NCI-H82 treated with DMSO at 0.1 percent for 48 hours (cell line): ENCODE results near the gene EEA1.

Experiments
- DNase-seq: peaks from one replicate; lab custom pipeline; 2025; ENCODE audit not compliant: unreplicated experiment; lab: John Stamatoyannopoulos, UW

Gene EEA1

GRCh38 chr12:92938638-92939037, 9.5 kb upstream of the EEA1 start:
- no peak for DNase-seq

GRCh38 chr12:92938018-92938417, 8.9 kb upstream of the EEA1 start:
- DNase-seq, result no peak

- no peak for DNase-seq
These were observed 4.5 kb upstream of the EEA1 start for GRCh38 chr12:92933606-92934005.

DNA sequence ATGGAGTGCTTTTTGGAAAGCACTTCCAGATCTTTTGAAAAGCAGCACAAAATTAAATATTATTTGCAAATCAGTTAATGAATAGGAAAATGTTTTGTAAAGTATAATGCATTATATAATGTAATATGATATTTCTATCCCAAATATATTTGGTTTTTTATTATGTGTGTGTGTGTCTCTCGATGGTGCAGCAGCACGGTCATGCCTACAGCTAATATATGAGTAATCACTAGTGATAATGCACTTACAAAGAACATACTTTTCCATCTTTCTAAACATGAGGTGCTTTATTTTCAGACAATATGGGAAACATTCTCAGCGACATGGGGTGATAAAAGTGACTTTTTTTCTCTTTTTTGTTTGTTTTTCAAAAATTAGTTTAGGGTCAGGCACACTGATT, 1.3 kb upstream of the EEA1 start:
- DNase-seq, result no peak

DNA sequence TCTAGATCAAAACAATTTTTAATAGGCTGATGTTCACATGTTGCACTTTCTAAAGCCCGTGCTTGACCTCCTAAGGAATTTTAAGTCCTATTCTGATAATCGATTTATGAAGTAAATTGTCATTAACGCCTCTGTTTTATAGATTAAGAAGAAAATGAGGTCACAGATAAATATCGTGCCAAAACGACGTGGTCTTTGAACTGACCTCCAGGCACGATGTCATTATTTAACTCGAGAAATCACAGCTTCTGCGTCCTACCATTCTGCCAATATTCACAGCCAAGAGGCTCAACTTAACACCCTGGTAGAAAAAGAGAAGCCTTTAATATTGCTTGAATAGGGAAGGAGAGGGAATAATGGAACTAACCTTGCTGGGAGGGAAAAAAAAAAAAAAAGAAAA, 888 bp upstream of the EEA1 start:
- DNase-seq, result no peak

GRCh38 chr12:92928421-92928961, 604 bp downstream of the EEA1 start:
- no peak for DNase-seq

DNA sequence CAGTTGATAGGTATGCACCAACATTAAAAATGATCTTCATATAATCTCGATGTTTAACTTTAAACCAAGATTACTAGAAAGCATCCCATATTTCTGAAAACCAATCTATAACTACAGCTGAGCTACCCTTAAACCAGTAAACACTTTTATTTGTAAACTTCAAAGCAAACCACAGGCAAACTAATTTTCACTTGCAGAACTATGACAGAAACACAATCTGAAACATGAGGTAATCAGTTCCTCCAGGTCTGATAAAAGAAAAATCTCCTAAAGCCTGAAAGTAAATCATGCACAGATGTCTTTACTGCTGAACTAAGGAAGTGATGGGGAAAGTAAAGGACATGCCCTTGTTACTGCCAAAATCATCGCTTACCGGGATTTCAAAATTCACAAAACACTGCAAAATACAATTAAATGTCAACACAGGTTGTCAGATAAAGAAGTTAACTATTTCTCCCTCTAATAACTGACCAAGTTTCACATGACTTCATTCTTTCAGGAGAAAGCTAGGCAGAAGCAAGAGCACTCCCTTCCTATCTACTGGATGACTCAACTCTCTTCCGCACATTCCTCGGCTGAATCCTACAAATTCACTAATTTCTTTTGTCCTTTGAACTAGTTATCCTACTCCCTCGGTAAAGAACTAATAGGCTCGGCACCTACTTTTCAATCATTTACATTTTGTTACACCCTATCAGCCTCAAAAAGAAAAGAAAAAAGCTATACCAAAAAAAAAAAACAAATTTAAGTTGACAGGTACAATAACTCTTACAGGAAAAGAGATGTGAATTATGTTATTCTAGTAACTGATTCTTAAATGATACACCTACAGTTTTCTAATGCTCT, 1.4 kb downstream of the EEA1 start:
- DNase-seq, result no peak

DNA sequence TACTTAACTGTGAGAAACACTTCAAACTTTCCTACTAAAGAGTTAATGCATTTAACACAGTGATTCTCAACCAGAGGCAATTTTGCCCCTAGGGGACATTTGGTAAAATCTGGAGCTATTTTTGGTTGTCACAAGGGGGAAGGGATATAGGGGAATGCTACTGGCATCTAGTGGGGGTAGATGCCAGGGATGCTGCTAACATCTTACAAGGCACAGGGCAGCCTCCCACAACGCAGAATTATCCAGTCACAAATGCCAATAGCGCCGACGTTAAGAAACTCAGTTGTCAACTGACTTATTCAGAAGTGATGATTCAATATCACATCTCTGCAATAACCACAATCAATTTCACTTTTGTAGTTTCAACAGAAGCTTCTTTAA, 2.0 kb downstream of the EEA1 start:
- DNase-seq, result no peak

DNA sequence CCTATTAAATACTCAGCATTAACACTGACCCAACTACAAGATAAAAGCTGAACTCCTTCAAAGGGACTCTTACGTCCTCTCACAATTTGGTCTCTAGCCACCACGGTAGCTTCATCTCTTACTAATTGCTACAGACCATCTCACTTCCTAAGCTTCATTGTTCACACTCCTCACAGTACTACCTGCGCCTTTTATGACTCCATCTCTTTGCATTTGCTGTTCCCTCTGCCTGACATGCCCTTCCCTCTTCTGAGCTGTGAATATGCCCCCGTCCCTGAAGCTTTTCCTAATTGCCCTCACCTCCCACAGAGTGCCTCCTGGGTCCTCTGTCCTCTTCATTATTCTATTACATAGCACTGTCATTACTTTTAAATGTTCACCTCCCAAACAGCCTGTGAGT, 2.5 kb downstream of the EEA1 start:
- DNase-seq, result no peak

DNA sequence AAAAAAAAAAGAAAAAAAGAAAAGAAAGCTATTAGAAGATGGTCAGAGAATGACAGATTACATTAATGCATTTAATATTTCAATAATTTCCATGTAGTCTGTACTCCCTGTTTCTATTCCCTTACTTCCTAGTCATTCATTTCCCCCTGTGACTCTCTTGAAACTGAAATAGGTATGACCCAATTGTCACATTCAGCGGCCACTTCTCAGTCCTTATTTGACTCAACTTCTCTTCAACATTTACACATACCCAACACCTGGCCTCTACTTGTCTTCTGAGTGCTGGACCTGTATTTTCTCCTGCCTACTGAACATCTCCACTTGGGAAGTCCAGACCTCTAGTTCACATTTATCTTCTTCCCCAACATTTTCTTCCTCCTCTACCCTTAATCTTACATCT, 7.2 kb downstream of the EEA1 start:
- DNase-seq, result no peak

GRCh38 chr12:92915365-92915764, 13.7 kb downstream of the EEA1 start:
- DNase-seq, result no peak

GRCh38 chr12:92914170-92914569, 14.9 kb downstream of the EEA1 start:
- no peak for DNase-seq

DNA sequence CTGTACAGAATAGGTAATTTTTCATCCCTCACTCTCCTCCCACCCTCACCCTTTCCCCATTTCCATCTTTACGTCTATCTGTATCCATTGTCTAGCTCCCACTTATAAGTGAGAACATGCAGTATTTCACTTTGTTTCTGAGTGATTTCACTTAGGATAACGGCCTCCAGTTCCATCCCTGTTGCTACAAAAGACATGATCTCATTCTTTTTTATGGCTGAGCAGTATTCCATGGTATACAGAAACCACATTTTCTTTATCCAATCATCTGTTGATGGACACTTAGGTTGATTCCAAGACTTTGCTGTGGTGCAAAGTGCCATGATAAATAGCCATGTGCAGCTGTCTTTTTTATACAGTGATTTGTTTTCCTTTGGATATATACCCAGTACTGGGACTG, 16.4 kb downstream of the EEA1 start:
- DNase-seq, result no peak

DNA sequence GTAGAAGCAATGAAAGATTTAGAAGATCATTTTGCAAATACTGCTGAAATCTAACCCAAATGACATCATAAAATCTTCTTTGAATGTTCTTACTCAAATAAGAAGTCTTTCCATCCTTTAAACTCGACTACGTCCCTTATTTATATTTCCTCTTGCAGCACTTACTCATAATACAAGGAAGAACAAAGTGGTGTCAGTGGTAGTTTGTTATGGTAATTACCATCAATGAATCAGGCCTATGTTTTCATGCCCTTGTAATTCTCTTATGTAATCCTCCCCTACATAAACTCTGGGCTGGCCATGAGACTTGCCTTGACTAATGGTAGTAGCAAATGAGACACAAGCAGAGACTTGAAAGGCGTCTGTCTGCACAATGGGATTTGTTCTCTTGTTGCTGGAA, 17.0 kb downstream of the EEA1 start:
- DNase-seq, result no peak

- no peak for DNase-seq
These were observed 17.8 kb downstream of the EEA1 start for GRCh38 chr12:92911339-92911738.

GRCh38 chr12:92908108-92908507, 21.0 kb downstream of the EEA1 start:
- DNase-seq, result no peak

GRCh38 chr12:92905811-92906554, 23.1 kb downstream of the EEA1 start:
- DNase-seq, result no peak

DNA sequence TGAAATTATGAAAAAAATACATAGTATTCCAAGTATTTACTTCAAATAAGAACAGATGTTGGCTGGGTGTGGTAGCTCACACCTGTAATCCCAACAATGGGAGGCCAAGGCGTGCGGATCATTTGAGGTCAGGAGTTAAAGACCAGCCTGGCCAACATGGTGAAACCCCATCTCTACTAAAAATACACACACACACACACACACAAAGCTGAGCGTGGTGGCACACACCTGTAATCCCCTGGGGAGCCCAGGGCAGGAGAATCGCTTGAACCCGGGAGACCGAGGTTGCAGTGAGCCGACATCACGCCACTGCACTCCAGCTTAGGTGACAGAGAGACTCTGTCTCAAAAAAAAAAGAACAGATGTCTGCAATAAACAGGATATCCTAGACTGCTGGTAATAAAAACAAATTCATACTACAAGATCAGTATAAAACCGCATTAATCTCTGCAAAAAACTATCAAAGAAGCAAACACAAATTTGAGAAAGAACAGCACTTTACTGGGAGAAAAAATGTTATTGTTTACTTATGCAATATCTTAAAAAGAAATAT, 23.8 kb downstream of the EEA1 start:
- no peak for DNase-seq

DNA sequence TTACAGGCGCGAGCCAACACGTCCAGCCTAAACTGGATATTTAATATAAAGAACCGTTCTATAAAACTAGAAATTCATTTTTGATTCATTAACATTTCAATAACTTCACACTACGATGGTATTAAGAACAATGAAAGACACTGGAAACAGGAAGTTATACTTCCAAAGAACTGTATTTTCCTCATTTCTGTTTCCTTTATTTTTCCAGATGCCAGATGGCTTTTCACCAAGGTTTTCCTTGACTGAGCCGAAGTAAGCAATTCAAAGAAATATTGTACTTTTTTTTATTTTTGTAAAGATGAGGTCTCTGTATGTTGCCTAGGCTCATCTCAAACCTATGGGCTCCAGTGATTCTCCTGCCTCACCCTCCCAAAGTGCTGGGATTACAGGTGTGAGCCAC, 28.2 kb downstream of the EEA1 start:
- no peak for DNase-seq

DNA sequence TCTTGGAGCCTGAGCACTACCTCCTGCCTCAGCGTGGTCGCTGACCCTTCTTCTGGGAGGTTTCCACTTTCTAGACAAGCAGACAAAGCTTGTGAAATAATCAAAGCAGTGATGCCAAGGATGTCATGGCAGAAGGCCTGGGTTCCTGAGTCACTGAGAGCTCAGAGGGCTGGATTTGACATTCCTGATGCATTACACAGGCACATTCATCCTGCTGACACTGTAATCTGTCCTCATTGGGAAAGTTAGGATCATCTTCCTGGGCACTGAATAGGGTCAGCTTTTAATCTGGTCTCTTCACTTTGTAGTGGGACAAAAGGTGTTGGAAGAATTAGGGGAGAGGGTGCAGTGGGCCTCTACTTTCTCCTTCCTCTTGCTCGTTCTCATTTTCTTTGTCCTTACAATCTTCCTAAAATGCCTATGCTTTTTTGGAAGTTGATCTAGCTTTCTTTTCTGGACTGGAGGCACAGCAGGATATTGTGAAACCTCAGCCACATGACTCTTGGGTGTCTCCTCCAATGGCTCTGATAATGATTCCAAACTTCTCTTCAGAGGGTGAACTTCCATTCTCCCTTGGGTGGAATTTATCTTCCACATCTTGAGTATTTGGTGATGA, 29.6 kb downstream of the EEA1 start:
- DNase-seq, result no peak

GRCh38 chr12:92898755-92899154, 30.3 kb downstream of the EEA1 start:
- no peak for DNase-seq

- no peak for DNase-seq
These were observed 31.3 kb downstream of the EEA1 start for GRCh38 chr12:92897844-92898243.
